ENCODE results near the gene KRTAP10-10. TPM values are rescaled to one million over a fixed set of nuclear protein-coding genes. Genes with fewer than 3 reads are reported as not detected.
"Not testable (repeated sequence)": the region's sequence is repeated elsewhere in the genome, so short reads cannot be mapped to it uniquely, and the experiment has no call there.

The KRTAP10-10 gene
- total and polyA plus RNA-seq, 8 donors, result not detected

- TF ChIP-seq CTCF (IDR thresholded peaks at IDR 0.05), result no peak
- no peak for DNase-seq
- intact Hi-C loops (cut with DNase I), result no loop called here
- Histone ChIP-seq H3K27ac (no peak overlapping the region), H3K9me3 (peaks cover 0 to 13% of the 10 kb centered on the region in 2 donors), H3K27me3 (peaks cover 0 to 28% of the 10 kb centered on the region in 2 donors), H3K4me3 (no peak overlapping the region), H3K4me1 (no peaks in the 10 kb centered on the region), H3K36me3 (no peaks in the 10 kb centered on the region)
- ATAC-seq, result no peak
Observed at GRCh38 chr21:44639331-44639655, 2.1 kb downstream of the KRTAP10-10 start.

- DNase-seq (no peak), ATAC-seq (no peak)
- Histone ChIP-seq H3K4me1 (no peaks in the 10 kb centered on the region), H3K27me3 (peaks cover 0 to 24% of the 10 kb centered on the region in 2 donors), H3K27ac (no peak overlapping the region), H3K9me3 (peaks cover 0 to 23% of the 10 kb centered on the region in 2 donors), H3K4me3 (no peak overlapping the region), H3K36me3 (no peaks in the 10 kb centered on the region)
- TF ChIP-seq CTCF (IDR thresholded peaks at IDR 0.05), result no peak
- intact Hi-C loops (cut with DNase I), result no loop called here
Observed at GRCh38 chr21:44640761-44641160, 3.6 kb downstream of the KRTAP10-10 start.

GRCh38 chr21:44643741-44644310, 6.7 kb downstream of the KRTAP10-10 start:
- no peak for TF ChIP-seq CTCF (IDR thresholded peaks at IDR 0.05)
- H3K36me3 ChIP-seq, result no peaks in the 10 kb centered on the region
- no peak overlapping the region for H3K4me3 ChIP-seq
- peaks cover 0 to 23% of the 10 kb centered on the region in 2 donors for H3K9me3 ChIP-seq
- intact Hi-C loops (cut with DNase I), result no loop called here
- ATAC-seq, result no peak
- H3K27ac ChIP-seq, result no peak overlapping the region
- no peaks in the 10 kb centered on the region for H3K4me1 ChIP-seq
- DNase-seq, result no peak
- H3K27me3 ChIP-seq, result peaks cover 0 to 34% of the 10 kb centered on the region in 2 donors

GRCh38 chr21:44644878-44645277, 7.7 kb downstream of the KRTAP10-10 start:
- intact Hi-C loops (cut with DNase I), result no loop called here
- Histone ChIP-seq H3K36me3 (no peaks in the 10 kb centered on the region), H3K4me1 (no peaks in the 10 kb centered on the region), H3K27ac (no peak overlapping the region), H3K27me3 (peaks cover 0 to 32% of the 10 kb centered on the region in 2 donors), H3K4me3 (no peak overlapping the region), H3K9me3 (peaks cover 0 to 23% of the 10 kb centered on the region in 2 donors)
- no peak for TF ChIP-seq CTCF (IDR thresholded peaks at IDR 0.05)
- DNase-seq (no peak), ATAC-seq (no peak)

GRCh38 chr21:44646366-44647221, 9.4 kb downstream of the KRTAP10-10 start, which contains the start of gene KRTAP10-11:
KRTAP10-11 (plus strand) TSS chr21:44646414; CDS start chr21:44646459, 45 bp downstream.
- DNase-seq; H3K27ac ChIP-seq; ATAC-seq; H3K36me3 ChIP-seq; H3K4me1 ChIP-seq; intact Hi-C loops (cut with DNase I); H3K4me3 ChIP-seq: not testable (repeated sequence)
- Histone ChIP-seq H3K9me3 (peaks cover 0 to 14% of the 10 kb centered on the region in 2 donors), H3K27me3 (peaks cover 0 to 32% of the 10 kb centered on the region in 2 donors)

Measured in left lung (tissue), 10 donors.